ENCODE measurements around the gene OPALIN.
"Not testable (repeated sequence)": the region's sequence is repeated elsewhere in the genome, so short reads cannot be mapped to it uniquely, and the experiment has no call there.

Gene OPALIN

GRCh38 chr10:96339383-96339782 lies 19.4 kb downstream of the OPALIN start:
- no peak for DNase-seq (ENCODE audit: low read depth in 2 of 3, low spot score in 2 of 3)

- DNase-seq (ENCODE audit: low read depth in 2 of 3, low spot score in 2 of 3): no peak
Observed at GRCh38 chr10:96338279-96338925, 20.4 kb downstream of the OPALIN start.

GRCh38 chr10:96337106-96337505 lies 21.7 kb downstream of the OPALIN start:
- DNase-seq (ENCODE audit: low read depth in 2 of 3, low spot score in 2 of 3): no peak

GRCh38 chr10:96334616-96335526 lies 23.9 kb downstream of the OPALIN start:
- no peak for DNase-seq (ENCODE audit: low read depth in 2 of 3, low spot score in 2 of 3)

GRCh38 chr10:96333101-96333500 lies 25.7 kb downstream of the OPALIN start:
- no peak for DNase-seq (ENCODE audit: low read depth in 2 of 3, low spot score in 2 of 3)

GRCh38 chr10:96327462-96327861 lies 31.3 kb downstream of the OPALIN start:
- DNase-seq (ENCODE audit: low read depth in 2 of 3, low spot score in 2 of 3): no peak

- DNase-seq (ENCODE audit: low read depth in 2 of 3, low spot score in 2 of 3): no peak
Observed at GRCh38 chr10:96325719-96326373, 33.0 kb downstream of the OPALIN start.

GRCh38 chr10:96324447-96324846 lies 34.4 kb downstream of the OPALIN start:
- no peak for DNase-seq (ENCODE audit: low read depth in 2 of 3, low spot score in 2 of 3)

GRCh38 chr10:96322275-96322674 lies 36.5 kb downstream of the OPALIN start:
- DNase-seq (ENCODE audit: low read depth in 2 of 3, low spot score in 2 of 3): no peak

- no peak for DNase-seq (ENCODE audit: low read depth in 2 of 3, low spot score in 2 of 3)
Observed at GRCh38 chr10:96321822-96322221, 37.0 kb downstream of the OPALIN start.

GRCh38 chr10:96319754-96320474 lies 38.9 kb downstream of the OPALIN start:
- DNase-seq (ENCODE audit: low read depth in 2 of 3, low spot score in 2 of 3): no peak

GRCh38 chr10:96317067-96317833 lies 41.6 kb downstream of the OPALIN start:
- DNase-seq (ENCODE audit: low read depth in 2 of 3, low spot score in 2 of 3): no peak

- DNase-seq (ENCODE audit: low read depth in 2 of 3, low spot score in 2 of 3): no peak
Observed at GRCh38 chr10:96313344-96313743, 45.5 kb downstream of the OPALIN start.

- no peak for DNase-seq (ENCODE audit: low read depth in 2 of 3, low spot score in 2 of 3)
Observed at GRCh38 chr10:96311180-96311715, 47.6 kb downstream of the OPALIN start.

GRCh38 chr10:96310321-96310669 lies 48.5 kb downstream of the OPALIN start:
- DNase-seq (ENCODE audit: low read depth in 2 of 3, low spot score in 2 of 3): no peak

- no peak for DNase-seq (ENCODE audit: low read depth in 2 of 3, low spot score in 2 of 3)
Observed at GRCh38 chr10:96309628-96310320, 49.0 kb downstream of the OPALIN start.

GRCh38 chr10:96308854-96309253 lies 49.9 kb downstream of the OPALIN start:
- DNase-seq (ENCODE audit: low read depth in 2 of 3, low spot score in 2 of 3): not testable (repeated sequence)

- DNase-seq (ENCODE audit: low read depth in 2 of 3, low spot score in 2 of 3): no peak
Observed at GRCh38 chr10:96306516-96306915, 52.3 kb downstream of the OPALIN start.

GRCh38 chr10:96305019-96305418 lies 53.8 kb downstream of the OPALIN start:
- no peak for DNase-seq (ENCODE audit: low read depth in 2 of 3, low spot score in 2 of 3)

GRCh38 chr10:96304230-96304629 lies 54.6 kb downstream of the OPALIN start, which contains the start of gene DNTT:
Gene DNTT (plus strand): TSS chr10:96304434. CDS start chr10:96304498, 64 bp downstream.
- DNase-seq (ENCODE audit: low read depth in 2 of 3, low spot score in 2 of 3): no peak
